ENCODE results near the gene PCNX1.
"Not testable (repeated sequence)": the region's sequence is repeated elsewhere in the genome, so short reads cannot be mapped to it uniquely, and the experiment has no call there.

PCNX1 gene

DNA sequence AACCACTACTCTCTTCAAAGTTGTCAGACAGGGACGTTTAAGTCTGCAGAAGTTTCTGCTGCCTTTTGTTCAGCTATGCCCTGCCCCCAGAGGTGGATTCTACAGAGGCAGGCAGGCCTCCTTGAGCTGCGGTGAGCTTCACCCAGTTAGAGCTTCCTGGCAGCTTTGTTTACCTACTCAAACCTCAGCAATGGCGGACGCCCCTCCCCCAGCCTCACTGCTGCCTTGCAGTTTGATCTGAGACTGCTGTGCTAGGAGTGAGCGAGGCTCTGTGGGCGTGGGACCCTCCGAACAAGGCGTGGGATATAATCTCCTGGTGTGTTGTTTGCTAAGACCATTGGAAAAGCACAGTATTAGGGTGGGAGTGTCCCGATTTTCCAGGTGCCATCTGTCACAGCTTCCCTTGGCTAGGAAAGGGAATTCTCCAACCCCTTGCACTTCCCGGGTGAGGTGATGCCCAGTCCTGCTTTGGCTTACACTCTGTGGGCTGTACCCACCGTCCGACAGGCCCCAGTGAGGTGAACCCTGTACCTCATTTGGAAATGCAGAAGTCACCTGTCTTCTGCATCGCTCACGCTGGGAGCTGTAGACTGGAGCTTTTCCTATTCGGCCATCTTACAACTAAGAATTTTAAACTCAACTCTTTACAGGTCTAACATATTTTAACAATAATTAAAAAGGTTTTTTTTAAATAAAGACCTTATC is 34.5 kb downstream of the PCNX1 start:
- H3K4me3 ChIP-seq (ENCODE audit: low read depth, low read length); H3K4me1 ChIP-seq (ENCODE audit: control insufficient read depth, insufficient read depth, low read length); H3K27me3 ChIP-seq (ENCODE audit: control insufficient read depth, insufficient read depth, low read length); H3K27ac ChIP-seq (ENCODE audit: low read depth, low read length); H3K9ac ChIP-seq (ENCODE audit: low read length): not testable (repeated sequence)
- Histone ChIP-seq H3K36me3 (ENCODE audit: control insufficient read depth, insufficient read depth, low read length) (peaks cover 27% of the 10 kb centered on the region), H3K9me3 (ENCODE audit: control insufficient read depth, insufficient read depth, low read depth, low read length) (peaks cover 45% of the 10 kb centered on the region)

DNA sequence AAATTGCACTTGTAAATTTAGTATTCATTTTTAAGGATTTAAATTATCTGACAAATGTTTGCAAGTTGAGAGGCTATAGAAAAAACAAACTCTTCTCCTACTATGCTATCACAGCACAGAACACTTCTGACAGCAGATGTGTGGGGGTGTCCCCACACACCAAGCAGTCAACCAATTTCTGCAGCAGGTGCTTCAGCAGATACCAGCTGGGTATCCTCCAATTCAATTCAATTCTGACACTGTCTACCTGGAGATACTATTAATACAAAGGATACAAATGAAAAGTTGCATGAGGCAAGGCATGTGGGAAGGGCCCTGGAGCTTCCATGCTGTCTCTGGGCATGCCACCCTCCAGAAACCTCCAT is 35.1 kb downstream of the PCNX1 start:
- Histone ChIP-seq H3K36me3 (ENCODE audit: control insufficient read depth, insufficient read depth, low read length) (peaks cover 32% of the 10 kb centered on the region), H3K9me3 (ENCODE audit: control insufficient read depth, insufficient read depth, low read depth, low read length) (peaks cover 51% of the 10 kb centered on the region), H3K4me1 (ENCODE audit: control insufficient read depth, insufficient read depth, low read length) (no peaks in the 10 kb centered on the region), H3K27ac (ENCODE audit: low read depth, low read length) (no peak overlapping the region), H3K27me3 (ENCODE audit: control insufficient read depth, insufficient read depth, low read length) (no peaks in the 10 kb centered on the region), H3K4me3 (ENCODE audit: low read depth, low read length) (no peak overlapping the region), H3K9ac (ENCODE audit: low read length) (no peak overlapping the region)

DNA sequence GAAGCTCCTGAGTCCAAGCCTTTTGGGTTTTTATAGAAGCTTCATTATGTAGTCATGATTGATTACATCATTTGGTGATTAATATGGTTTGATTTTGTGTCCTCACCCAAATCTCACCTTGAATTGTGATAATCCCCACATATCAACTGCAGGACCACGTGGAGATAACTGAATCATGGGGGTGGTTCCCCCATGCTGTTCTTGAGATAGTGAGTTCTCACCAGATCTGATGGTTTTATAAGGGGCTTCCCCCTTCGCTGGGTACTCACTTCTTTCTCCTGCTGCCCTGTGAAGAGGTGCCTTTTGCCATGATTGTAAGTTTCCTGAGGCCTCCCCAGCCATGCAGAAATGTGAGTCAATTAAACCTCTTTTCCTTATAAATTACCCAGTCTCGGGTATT is 35.5 kb downstream of the PCNX1 start:
- H3K4me3 ChIP-seq (ENCODE audit: low read depth, low read length); H3K9ac ChIP-seq (ENCODE audit: low read length): not testable (repeated sequence)
- H3K9me3 ChIP-seq (ENCODE audit: control insufficient read depth, insufficient read depth, low read depth, low read length): peaks cover 55% of the 10 kb centered on the region

DNA sequence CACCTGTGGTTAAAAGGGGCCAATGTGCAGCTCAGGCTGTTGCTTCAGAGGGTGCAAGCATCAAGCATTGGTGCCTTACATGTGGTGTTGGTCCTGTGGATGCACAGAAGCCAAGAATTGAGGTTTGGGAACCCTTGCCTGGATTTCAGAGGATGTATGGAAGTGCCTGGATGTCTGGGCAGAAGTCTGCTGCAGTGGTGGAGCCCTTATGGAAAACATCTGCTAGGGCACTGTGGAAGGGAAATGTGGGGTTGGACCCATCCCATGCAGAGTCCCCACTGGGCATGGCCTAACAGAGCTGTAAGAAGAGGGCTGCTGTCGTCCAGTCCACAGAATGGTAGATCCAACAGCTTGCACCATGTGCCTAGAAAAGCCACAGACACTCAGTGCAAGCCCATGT is 36.6 kb downstream of the PCNX1 start:
- H3K36me3 ChIP-seq (ENCODE audit: control insufficient read depth, insufficient read depth, low read length): peaks cover 41% of the 10 kb centered on the region
- H3K9ac ChIP-seq (ENCODE audit: low read length): no peak overlapping the region
- no peaks in the 10 kb centered on the region for H3K4me1 ChIP-seq (ENCODE audit: control insufficient read depth, insufficient read depth, low read length)
- H3K4me3 ChIP-seq (ENCODE audit: low read depth, low read length): no peak overlapping the region; the same call in 1 of the 2 replicates
- no peaks in the 10 kb centered on the region for H3K27me3 ChIP-seq (ENCODE audit: control insufficient read depth, insufficient read depth, low read length)
- peaks cover 63% of the 10 kb centered on the region for H3K9me3 ChIP-seq (ENCODE audit: control insufficient read depth, insufficient read depth, low read depth, low read length)
- H3K27ac ChIP-seq (ENCODE audit: low read depth, low read length): no peak overlapping the region

More for the DNA sequence above, 35.5 kb downstream of the PCNX1 start:
- H3K27me3 ChIP-seq (ENCODE audit: control insufficient read depth, insufficient read depth, low read length); H3K27ac ChIP-seq (ENCODE audit: low read depth, low read length); H3K4me1 ChIP-seq (ENCODE audit: control insufficient read depth, insufficient read depth, low read length): not testable (repeated sequence)
- H3K36me3 ChIP-seq (ENCODE audit: control insufficient read depth, insufficient read depth, low read length): peaks cover 35% of the 10 kb centered on the region

DNA sequence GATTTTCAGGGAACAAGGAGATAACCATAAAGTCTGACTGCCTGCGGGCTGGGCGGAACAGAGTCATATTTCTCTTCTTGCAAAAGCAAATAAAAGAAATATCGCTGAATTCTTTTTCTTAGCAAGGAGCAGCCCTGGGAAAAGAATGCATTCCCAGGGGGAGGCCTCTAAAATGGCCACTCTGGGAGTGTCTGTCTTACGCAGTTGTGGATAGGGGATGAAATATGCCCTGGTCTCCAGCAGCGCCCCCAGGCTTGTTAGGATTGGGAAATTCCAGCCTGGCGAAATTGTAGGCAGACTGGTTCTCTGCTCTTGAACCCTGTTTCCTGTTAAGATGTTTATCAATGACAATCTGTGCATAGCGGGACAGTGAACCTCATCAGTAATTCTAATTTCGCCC is 40.5 kb downstream of the PCNX1 start:
- no peaks in the 10 kb centered on the region for H3K4me1 ChIP-seq (ENCODE audit: control insufficient read depth, insufficient read depth, low read length)
- no peak overlapping the region for H3K9ac ChIP-seq (ENCODE audit: low read length)
- H3K4me3 ChIP-seq (ENCODE audit: low read depth, low read length): no peak overlapping the region
- peaks cover 60% of the 10 kb centered on the region for H3K9me3 ChIP-seq (ENCODE audit: control insufficient read depth, insufficient read depth, low read depth, low read length)
- H3K27me3 ChIP-seq (ENCODE audit: control insufficient read depth, insufficient read depth, low read length): no peaks in the 10 kb centered on the region
- peaks cover 60% of the 10 kb centered on the region for H3K36me3 ChIP-seq (ENCODE audit: control insufficient read depth, insufficient read depth, low read length)
- no peak overlapping the region for H3K27ac ChIP-seq (ENCODE audit: low read depth, low read length)

DNA sequence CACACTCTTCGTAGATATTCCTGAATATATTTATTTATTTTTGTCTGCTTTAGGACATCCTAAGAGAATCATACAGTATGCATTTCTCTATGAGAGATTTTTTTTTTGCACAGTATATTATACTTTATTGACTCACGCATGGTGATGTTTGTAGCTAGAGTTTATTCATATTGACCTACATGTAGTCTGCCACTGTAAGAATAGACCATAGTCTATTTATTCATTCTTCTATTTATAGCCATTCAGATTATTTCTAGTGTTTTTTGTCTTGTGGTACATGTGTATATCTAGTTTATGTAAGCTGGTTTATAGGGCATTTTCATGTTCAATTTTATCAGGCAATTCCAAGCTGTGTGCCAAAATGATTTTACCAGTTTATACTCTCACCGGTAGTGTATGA is 45.2 kb downstream of the PCNX1 start:
- Histone ChIP-seq H3K9ac (ENCODE audit: low read length) (no peak overlapping the region), H3K9me3 (ENCODE audit: control insufficient read depth, insufficient read depth, low read depth, low read length) (peaks cover 22% of the 10 kb centered on the region), H3K27ac (ENCODE audit: low read depth, low read length) (no peak overlapping the region), H3K4me1 (ENCODE audit: control insufficient read depth, insufficient read depth, low read length) (no peaks in the 10 kb centered on the region), H3K36me3 (ENCODE audit: control insufficient read depth, insufficient read depth, low read length) (peaks cover 31% of the 10 kb centered on the region), H3K27me3 (ENCODE audit: control insufficient read depth, insufficient read depth, low read length) (no peaks in the 10 kb centered on the region), H3K4me3 (ENCODE audit: low read depth, low read length) (no peak overlapping the region)

DNA sequence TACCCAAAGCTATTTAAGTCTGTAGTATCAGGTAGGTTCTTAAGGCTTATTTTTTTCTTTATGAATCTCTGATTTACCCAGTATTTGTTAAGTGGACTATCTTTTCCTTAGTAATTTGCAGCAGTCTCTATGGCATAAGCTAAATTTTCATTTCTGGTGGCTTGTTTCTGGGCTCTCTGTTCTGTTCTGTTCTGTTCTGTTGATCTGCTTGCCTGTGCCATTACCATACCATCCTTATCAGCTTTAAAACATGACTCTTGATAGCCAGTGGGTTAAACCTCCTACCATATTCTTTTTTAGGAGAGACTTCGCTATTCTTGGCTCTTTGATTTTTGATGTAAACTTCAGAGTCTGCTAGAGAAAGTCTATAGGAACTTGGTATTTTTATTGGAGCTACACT is 46.8 kb downstream of the PCNX1 start:
- H3K4me3 ChIP-seq (ENCODE audit: low read depth, low read length): no peak overlapping the region
- H3K36me3 ChIP-seq (ENCODE audit: control insufficient read depth, insufficient read depth, low read length): peaks cover 24% of the 10 kb centered on the region
- no peaks in the 10 kb centered on the region for H3K4me1 ChIP-seq (ENCODE audit: control insufficient read depth, insufficient read depth, low read length)
- no peaks in the 10 kb centered on the region for H3K27me3 ChIP-seq (ENCODE audit: control insufficient read depth, insufficient read depth, low read length)
- peaks cover 11% of the 10 kb centered on the region; the same call in 1 of the 2 replicates for H3K9me3 ChIP-seq (ENCODE audit: control insufficient read depth, insufficient read depth, low read depth, low read length)
- no peak overlapping the region for H3K9ac ChIP-seq (ENCODE audit: low read length)
- H3K27ac ChIP-seq (ENCODE audit: low read depth, low read length): no peak overlapping the region

DNA sequence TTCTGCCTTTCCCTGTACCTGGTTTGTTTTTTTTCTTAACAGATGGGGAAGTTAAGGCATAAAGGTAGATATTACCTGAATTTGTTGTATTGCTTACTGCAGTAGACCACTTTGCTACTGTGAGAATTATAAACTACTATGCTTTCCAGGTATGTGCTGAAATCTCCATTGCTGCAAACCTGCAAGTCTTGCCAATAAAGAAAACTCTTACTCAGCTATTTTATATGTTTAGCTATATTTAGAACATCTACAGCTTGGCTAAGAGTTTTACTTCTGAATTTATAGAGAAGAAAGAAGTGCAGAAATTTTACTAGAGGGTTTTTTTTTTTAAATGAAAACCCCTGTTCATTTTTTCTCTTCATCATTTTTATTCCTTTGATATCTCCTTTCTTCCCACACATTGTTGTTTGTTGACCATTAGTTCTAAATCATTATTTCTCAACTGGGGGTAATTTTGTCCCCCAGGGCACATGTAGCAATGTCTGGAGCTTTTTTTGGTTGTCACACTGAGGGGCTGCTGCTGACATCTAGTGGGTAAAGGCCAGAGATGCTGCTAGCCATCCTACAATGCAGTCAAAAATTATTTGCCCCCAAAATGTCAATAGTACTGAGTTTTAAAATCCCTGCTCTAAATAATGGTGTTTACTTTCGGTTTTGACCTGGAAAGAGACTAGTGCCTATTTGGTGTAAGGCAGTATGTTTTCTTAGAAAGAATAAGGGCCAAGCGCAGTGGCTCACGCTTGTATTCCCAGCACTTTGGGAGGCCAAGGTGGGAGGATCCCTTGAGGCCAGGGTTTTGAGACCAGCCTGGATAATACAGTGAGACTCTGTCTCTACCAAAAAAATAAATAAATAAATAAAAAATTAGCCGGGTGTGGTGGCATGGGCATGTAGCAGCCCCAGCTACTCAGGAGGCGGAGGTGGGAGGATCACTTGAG is 48.6 kb downstream of the PCNX1 start:
- no peaks in the 10 kb centered on the region for H3K4me1 ChIP-seq (ENCODE audit: control insufficient read depth, insufficient read depth, low read length)
- H3K27ac ChIP-seq (ENCODE audit: low read depth, low read length): no peak overlapping the region
- H3K27me3 ChIP-seq (ENCODE audit: control insufficient read depth, insufficient read depth, low read length): no peaks in the 10 kb centered on the region
- H3K9me3 ChIP-seq (ENCODE audit: control insufficient read depth, insufficient read depth, low read depth, low read length): no peaks in the 10 kb centered on the region
- no peak overlapping the region for H3K9ac ChIP-seq (ENCODE audit: low read length)
- H3K4me3 ChIP-seq (ENCODE audit: low read depth, low read length): no peak overlapping the region
- peaks cover 8% of the 10 kb centered on the region for H3K36me3 ChIP-seq (ENCODE audit: control insufficient read depth, insufficient read depth, low read length)

DNA sequence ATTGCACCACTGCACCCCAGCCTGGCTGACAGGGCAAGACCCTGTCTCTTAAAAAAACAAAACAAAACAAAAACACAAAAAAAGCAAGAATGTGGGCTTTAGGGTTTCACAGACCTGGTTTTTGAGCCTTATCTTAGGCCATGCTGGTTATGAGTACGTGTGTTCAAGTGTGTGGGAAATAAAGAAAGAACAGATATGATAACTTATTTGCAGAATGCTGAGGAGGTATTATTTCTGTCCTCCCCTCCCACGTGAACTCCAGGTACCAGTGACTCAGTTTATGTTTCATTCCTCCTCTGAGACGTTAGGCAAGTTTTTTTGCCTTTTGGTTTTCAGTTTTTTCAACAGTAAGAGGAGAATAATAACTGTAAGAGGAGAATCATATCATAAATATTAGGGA is 49.3 kb downstream of the PCNX1 start:
- H3K9me3 ChIP-seq (ENCODE audit: control insufficient read depth, insufficient read depth, low read depth, low read length): no peaks in the 10 kb centered on the region
- H3K36me3 ChIP-seq (ENCODE audit: control insufficient read depth, insufficient read depth, low read length): peaks cover 3% of the 10 kb centered on the region
- no peak overlapping the region for H3K27ac ChIP-seq (ENCODE audit: low read depth, low read length)
- H3K27me3 ChIP-seq (ENCODE audit: control insufficient read depth, insufficient read depth, low read length): no peaks in the 10 kb centered on the region
- H3K9ac ChIP-seq (ENCODE audit: low read length): no peak overlapping the region
- no peak overlapping the region for H3K4me3 ChIP-seq (ENCODE audit: low read depth, low read length)
- H3K4me1 ChIP-seq (ENCODE audit: control insufficient read depth, insufficient read depth, low read length): no peaks in the 10 kb centered on the region

DNA sequence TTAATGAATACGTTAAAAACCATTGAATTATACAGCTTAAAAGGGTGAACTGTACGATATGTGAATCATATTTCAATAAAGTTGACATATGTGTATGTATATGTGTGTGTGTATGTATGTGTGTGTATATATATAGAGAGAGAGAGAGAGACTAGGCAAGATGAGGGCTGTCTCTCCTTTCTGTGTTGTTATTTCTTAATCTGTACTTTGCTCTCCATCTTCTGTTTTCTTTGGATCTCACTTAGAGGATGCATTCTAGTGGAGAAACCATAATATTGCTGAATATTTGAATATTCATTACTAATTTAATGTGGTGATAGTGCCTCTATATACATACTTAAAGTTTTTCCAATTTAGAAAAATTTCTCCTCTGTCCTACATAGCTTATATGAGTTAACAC is 50.5 kb downstream of the PCNX1 start:
- Histone ChIP-seq H3K9ac (ENCODE audit: low read length) (no peak overlapping the region), H3K36me3 (ENCODE audit: control insufficient read depth, insufficient read depth, low read length) (peaks cover 13% of the 10 kb centered on the region), H3K27ac (ENCODE audit: low read depth, low read length) (no peak overlapping the region), H3K4me1 (ENCODE audit: control insufficient read depth, insufficient read depth, low read length) (no peaks in the 10 kb centered on the region), H3K9me3 (ENCODE audit: control insufficient read depth, insufficient read depth, low read depth, low read length) (no peaks in the 10 kb centered on the region), H3K4me3 (ENCODE audit: low read depth, low read length) (no peak overlapping the region), H3K27me3 (ENCODE audit: control insufficient read depth, insufficient read depth, low read length) (no peaks in the 10 kb centered on the region)

DNA sequence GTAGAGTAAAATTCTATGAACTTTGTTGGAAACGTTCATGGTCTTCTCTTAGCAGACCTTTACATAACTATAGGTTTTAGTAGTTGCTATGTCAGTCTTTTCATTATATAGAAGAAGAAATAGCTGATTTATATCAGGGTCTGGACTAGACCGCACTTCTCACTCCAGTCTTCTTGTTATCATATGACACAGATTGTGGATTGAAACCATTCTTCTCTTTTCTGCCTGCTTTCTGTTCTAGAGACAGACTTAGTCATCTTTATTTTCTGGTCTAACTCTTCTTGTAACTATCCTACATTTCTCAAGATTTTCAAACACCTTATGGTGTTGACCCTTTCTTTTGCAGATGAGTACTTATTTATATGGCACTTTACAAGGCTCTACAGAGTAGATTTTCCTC is 55.7 kb downstream of the PCNX1 start:
- Histone ChIP-seq H3K9me3 (ENCODE audit: control insufficient read depth, insufficient read depth, low read depth, low read length) (no peaks in the 10 kb centered on the region), H3K27ac (ENCODE audit: low read depth, low read length) (no peak overlapping the region), H3K36me3 (ENCODE audit: control insufficient read depth, insufficient read depth, low read length) (peaks cover 21% of the 10 kb centered on the region)

More for the DNA sequence above, 55.7 kb downstream of the PCNX1 start:
- no peaks in the 10 kb centered on the region for H3K27me3 ChIP-seq (ENCODE audit: control insufficient read depth, insufficient read depth, low read length)
- H3K4me3 ChIP-seq (ENCODE audit: low read depth, low read length): no peak overlapping the region
- no peak overlapping the region for H3K9ac ChIP-seq (ENCODE audit: low read length)
- no peaks in the 10 kb centered on the region for H3K4me1 ChIP-seq (ENCODE audit: control insufficient read depth, insufficient read depth, low read length)
